Measurements from ENCODE around the gene CAND2. TPM values are rescaled to one million over a fixed set of nuclear protein-coding genes. Genes with fewer than 3 reads are reported as not detected.

Gene CAND2
- 19.4 TPM for total RNA-seq

DNA sequence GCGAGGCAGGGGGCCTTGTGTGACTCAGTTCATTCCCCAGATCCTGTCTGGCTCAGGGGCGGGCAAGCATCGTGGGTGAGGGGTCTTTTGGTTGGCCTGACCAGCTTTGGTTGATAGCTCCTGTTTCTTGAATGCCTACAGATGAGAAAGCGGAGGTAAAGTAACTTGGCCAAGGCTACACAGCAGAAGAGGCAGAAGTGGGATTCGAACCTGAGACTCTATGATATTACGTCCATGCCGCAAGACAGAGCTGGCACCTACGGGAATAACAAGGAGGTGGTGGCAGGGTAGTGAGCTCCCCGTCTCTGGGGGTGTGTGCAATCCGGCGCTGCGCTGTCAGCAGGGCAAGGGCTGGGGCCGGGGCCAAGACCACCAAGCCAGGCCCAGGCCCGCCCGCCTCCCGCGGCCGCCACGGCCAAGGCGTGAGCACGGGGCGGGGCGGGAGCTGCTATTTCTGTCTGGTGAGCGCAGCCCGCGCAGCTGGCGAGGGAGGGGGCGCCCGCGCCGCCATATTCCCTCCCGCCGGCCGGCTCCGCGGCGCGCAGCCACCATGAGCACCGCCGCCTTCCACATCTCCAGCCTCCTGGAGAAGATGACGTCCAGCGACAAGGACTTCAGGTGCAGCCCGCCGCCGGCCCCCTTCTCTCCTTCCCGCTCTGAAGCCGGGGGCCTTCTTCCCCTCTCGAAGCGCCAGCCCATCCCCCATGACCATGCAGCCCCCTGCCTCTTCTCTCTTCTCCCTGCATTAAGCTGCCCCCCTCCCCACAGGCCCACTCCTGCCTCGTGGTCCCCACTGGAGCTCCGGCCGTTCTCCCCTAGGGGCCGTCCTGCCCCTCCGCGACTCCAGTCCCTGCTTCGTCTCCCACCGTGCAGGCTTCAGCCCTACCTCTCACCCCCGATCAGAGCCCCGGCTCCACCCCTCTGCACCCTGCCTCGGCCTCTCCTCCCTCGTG, at the start of gene CAND2:
CAND2 (plus strand) TSS at position 510 of the 953 bp plus-strand sequence; CDS start at position 551, 41 bp downstream.

DNA sequence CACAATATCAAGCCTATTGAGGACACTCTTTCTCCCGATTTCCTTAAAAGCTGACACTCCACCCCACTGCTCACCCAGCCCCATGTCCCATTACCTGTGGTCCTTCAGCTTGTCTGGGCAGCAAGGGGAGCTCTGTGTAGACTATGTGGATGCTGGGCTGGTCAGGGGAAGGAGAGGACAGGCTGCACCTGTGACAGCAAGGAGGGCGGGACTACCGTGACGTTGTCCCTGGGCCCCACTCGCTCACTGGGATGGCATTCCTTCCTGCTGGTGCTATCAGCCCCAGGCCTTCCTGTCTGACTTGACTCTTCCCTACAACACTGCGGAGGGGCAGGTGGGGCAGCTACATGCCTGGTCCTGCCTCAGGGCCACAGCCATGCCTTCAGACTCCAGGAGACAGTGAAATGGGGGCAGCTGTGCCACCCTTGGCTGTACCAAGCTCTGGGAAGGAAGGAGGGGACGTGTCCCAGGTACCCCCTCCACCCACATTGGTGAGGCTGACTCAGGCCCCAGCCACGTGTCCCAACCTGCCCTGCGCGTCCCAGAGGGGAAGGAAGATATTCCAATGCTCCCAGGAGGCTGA, 37.3 kb upstream of the CAND2 start, which contains the start of gene TMEM40:
TMEM40 (minus strand) TSS at position 163 of the 583 bp plus-strand sequence. CDS start 9,427 bp downstream, outside the sequence.

DNA sequence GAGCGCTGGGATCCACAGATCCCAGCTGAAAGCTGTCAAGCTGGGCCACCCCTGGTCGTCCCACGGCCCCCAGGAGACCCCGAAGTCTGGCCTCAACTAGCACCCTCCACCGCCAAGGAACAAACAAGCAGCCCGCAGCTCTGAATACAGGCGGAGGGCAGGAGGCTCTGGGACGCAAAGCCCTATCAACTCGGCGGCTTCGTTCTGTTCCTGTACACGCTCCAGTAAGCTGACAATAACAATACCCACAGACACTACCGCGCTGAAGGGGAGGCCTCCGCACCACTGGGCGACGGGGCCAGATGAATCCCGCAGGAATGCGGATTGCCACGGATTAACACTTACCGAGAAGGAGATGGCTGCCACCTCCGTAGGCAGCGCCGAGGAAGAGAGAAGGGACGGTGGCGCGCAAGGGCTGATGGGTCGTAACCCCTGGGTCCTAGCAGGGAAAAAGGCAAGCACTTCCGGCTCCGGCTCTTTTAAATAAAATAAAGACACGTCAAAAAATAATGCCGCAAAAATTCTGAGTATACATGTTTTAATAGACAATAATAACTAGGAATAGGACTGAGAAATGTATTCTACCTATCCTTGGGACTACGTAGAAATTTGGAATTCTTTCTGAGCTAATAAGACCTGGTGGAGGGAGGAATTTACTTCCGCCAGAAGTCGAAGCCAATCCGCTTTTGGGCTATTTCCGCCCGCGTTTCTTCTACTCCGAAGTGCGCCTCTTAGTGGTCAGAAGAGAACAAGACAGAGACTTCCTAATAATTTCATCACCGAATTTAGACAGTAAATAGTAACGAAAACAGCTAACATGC, 44.9 kb downstream of the CAND2 start, which contains the start of gene RPL32:
RPL32 (minus strand) TSS at position 417 of the 821 bp plus-strand sequence. CDS start 1,328 bp downstream, outside the sequence.

Small RNAs within 50 kb of the gene (small RNA-seq; reads per million reads assigned to genes)
- gene AC034198.1 (ENCODE audit: low replicate concordance) = not detected

Other genes starting within 250 kb of the CAND2 start
- 35.8 TPM for gene MKRN2, start 239.6 kb upstream of the CAND2 start, total RNA-seq
- 124 TPM for gene RAF1, start 132.6 kb upstream of the CAND2 start, total RNA-seq
- 1.5 TPM for gene TMEM40, start 37.4 kb upstream of the CAND2 start, total RNA-seq
- gene RPL32, start 44.9 kb downstream of the CAND2 start, total RNA-seq = 1,882 TPM